Ishikawa (cell line): ENCODE data around the gene SHISA9.

Experiments used
- CEBPB ChIP-seq: IDR thresholded peaks from 2 replicates; pipeline ENCODE4 v1.6.1; 2012
- CREB1 ChIP-seq: IDR thresholded peaks from 2 replicates; pipeline ENCODE4 v1.6.1; 2012; ENCODE audit warnings: low read depth
- EGR1 ChIP-seq: IDR thresholded peaks from 2 replicates; pipeline ENCODE4 v1.6.1; 2012
- EP300 ChIP-seq: IDR thresholded peaks from 2 replicates; pipeline ENCODE4 v1.6.1; 2012; ENCODE audit warnings: borderline replicate concordance
- FOXM1 ChIP-seq: IDR thresholded peaks from 2 replicates; pipeline ENCODE4 v1.6.1; 2012; ENCODE audit warnings: low read depth, borderline replicate concordance
- MAX ChIP-seq: IDR thresholded peaks from 2 replicates; pipeline ENCODE4 v1.6.1; 2012
- NFIC ChIP-seq: IDR thresholded peaks from 2 replicates; pipeline ENCODE4 v1.6.1; 2012
- RAD21 ChIP-seq: IDR thresholded peaks from 2 replicates; pipeline ENCODE4 v1.6.1; 2012; ENCODE audit warnings: low read depth
- REST ChIP-seq: IDR thresholded peaks from 2 replicates; pipeline ENCODE4 v1.6.1; 2012; ENCODE audit warnings: low read depth, mild to moderate bottlenecking
- TAF1 ChIP-seq: IDR thresholded peaks from 2 replicates; pipeline ENCODE4 v1.6.1; 2012; ENCODE audit warnings: low read depth, mild to moderate bottlenecking
- TCF12 ChIP-seq: IDR thresholded peaks from 2 replicates; pipeline ENCODE4 v1.6.1; 2012; ENCODE audit warnings: low read depth
- TEAD4 ChIP-seq: IDR thresholded peaks from 2 replicates; pipeline ENCODE4 v1.6.1; 2012
- USF1 ChIP-seq: IDR thresholded peaks from 2 replicates; pipeline ENCODE4 v1.6.1; 2012
- YY1 ChIP-seq: IDR thresholded peaks from 2 replicates; pipeline ENCODE4 v1.6.1; 2012; ENCODE audit warnings: low read depth
- ZBTB7A ChIP-seq: IDR thresholded peaks from 2 replicates; pipeline ENCODE4 v1.6.1; 2012; ENCODE audit warnings: low read depth

Gene SHISA9

GRCh38 chr16:13101828-13102227 lies 200.4 kb downstream of the SHISA9 start:
- no peak for TF ChIP-seq TAF1

- TF ChIP-seq ZBTB7A (no peak), CREB1 (no peak), FOXM1 (no peak), CEBPB (no peak), NFIC (no peak), USF1 (no peak), EGR1 (no peak), MAX (no peak), YY1 (no peak), EP300 (no peak), REST (no peak), RAD21 (no peak)
Measured at GRCh38 chr16:13102401-13102800, 201.0 kb downstream of the SHISA9 start.

- no peak for TF ChIP-seq NFIC
- TF ChIP-seq USF1 = no peak
- no peak for TF ChIP-seq REST
- no peak for TF ChIP-seq ZBTB7A
- TF ChIP-seq RAD21 = no peak
- no peak for TF ChIP-seq FOXM1
- no peak for TF ChIP-seq MAX
- TF ChIP-seq TAF1 = no peak
- no peak for TF ChIP-seq CREB1
- TF ChIP-seq TEAD4 = no peak
- TF ChIP-seq CEBPB = no peak
- TF ChIP-seq YY1 = no peak
- no peak for TF ChIP-seq EGR1
- no peak for TF ChIP-seq TCF12
- TF ChIP-seq EP300 = no peak
Measured at GRCh38 chr16:13103831-13104530, 202.6 kb downstream of the SHISA9 start.

- TF ChIP-seq EGR1 = no peak
- TF ChIP-seq YY1 = no peak
- no peak for TF ChIP-seq CREB1
- TF ChIP-seq NFIC = no peak
Measured at GRCh38 chr16:13104772-13105171, 203.4 kb downstream of the SHISA9 start.

- TF ChIP-seq EGR1 = no peak
- no peak for TF ChIP-seq FOXM1
- TF ChIP-seq EP300 = no peak
- no peak for TF ChIP-seq ZBTB7A
- TF ChIP-seq CREB1 = no peak
- TF ChIP-seq TCF12 = no peak
- no peak for TF ChIP-seq NFIC
- no peak for TF ChIP-seq REST
- TF ChIP-seq MAX = no peak
- TF ChIP-seq YY1 = no peak
- TF ChIP-seq USF1 = no peak
- no peak for TF ChIP-seq RAD21
Measured at GRCh38 chr16:13105427-13105826, 204.0 kb downstream of the SHISA9 start.
